HEK293 (cell line): ENCODE results near the gene NR2F1-AS1.

ENCODE experiments used
- SP2 ChIP-seq: fragments of 450-650 bp; formaldehyde crosslinking; IDR thresholded peaks from 2 replicates; pipeline ENCODE4 v1.5.1; 2016; ENCODE audit warnings: missing biosample characterization, missing genetic modification characterization
- ZNF211 ChIP-seq: fragments of 450-650 bp; formaldehyde crosslinking; IDR thresholded peaks from 2 replicates; pipeline ENCODE4 v1.5.1; 2016; ENCODE audit warnings: low read depth, missing biosample characterization, missing genetic modification characterization
- ZNF302 ChIP-seq: fragments of 450-650 bp; formaldehyde crosslinking; IDR thresholded peaks from 2 replicates; pipeline ENCODE4 v1.5.1; 2016; ENCODE audit warnings: missing biosample characterization, missing genetic modification characterization, low read depth
- ZNF354C ChIP-seq: fragments of 450-650 bp; formaldehyde crosslinking; IDR thresholded peaks from 2 replicates; pipeline ENCODE4 v1.5.1; 2016; ENCODE audit warnings: missing biosample characterization, missing genetic modification characterization, low read depth, borderline replicate concordance
- ZNF404 ChIP-seq: fragments of 450-650 bp; formaldehyde crosslinking; IDR thresholded peaks from 2 replicates; pipeline ENCODE4 v1.5.1; 2017; ENCODE audit warnings: missing biosample characterization, missing genetic modification characterization
- ZNF555 ChIP-seq: fragments of 450-650 bp; formaldehyde crosslinking; conservative IDR thresholded peaks from 2 replicates; pipeline ENCODE4 v1.5.1; 2017; ENCODE audit warnings: missing biosample characterization, mild to moderate bottlenecking, missing genetic modification characterization, inconsistent platforms
- ZNF707 ChIP-seq: fragments of 450-650 bp; formaldehyde crosslinking; IDR thresholded peaks from 2 replicates; pipeline ENCODE4 v1.5.1; 2016; ENCODE audit warnings: missing biosample characterization, missing genetic modification characterization
- ZSCAN23 ChIP-seq: fragments of 450-650 bp; formaldehyde crosslinking; IDR thresholded peaks from 2 replicates; pipeline ENCODE4 v1.5.1; 2016; ENCODE audit warnings: missing biosample characterization, missing genetic modification characterization
- TF ChIP-seq, protein P1 (sequence below): fragments of 450-650 bp; formaldehyde crosslinking; IDR thresholded peaks from 2 replicates; pipeline ENCODE4 v1.5.1; 2016; ENCODE audit warnings: missing biosample characterization, missing genetic modification characterization
- TF ChIP-seq, protein P2 (sequence below): fragments of 450-650 bp; formaldehyde crosslinking; IDR thresholded peaks from 2 replicates; pipeline ENCODE4 v1.5.1; 2017; ENCODE audit warnings: missing biosample characterization, mild to moderate bottlenecking, missing genetic modification characterization, moderate library complexity

DNA sequence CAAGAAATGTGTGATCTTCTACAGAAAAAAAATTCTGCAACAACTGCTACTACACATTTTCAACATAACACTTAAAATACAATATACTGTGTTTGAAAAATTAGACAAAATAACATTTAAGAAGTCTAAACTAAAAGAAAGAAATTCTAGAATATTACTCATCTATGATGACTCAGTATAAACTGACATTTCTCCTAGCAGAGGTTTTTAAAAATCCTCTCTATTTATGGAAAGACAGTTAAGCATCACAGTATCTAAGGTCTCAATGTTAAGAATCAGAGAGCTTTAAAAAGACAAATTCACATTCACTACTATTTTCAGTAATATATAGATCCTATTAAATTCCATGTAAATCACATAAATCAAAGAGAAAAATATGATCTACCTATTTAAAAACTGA lies 61.3 kb downstream of the NR2F1-AS1 start:
- TF ChIP-seq ZNF555 (no peak), ZSCAN23 (tag by site-specific recombination) (no peak), ZNF707 (tag by site-specific recombination) (no peak), ZNF302 (tag by site-specific recombination) (no peak), SP2 (no peak), ZNF211 (tag by site-specific recombination) (no peak), ZNF404 (tag by site-specific recombination) (no peak), ZNF354C (tag by site-specific recombination) (no peak)
- TF ChIP-seq, protein P1, sequence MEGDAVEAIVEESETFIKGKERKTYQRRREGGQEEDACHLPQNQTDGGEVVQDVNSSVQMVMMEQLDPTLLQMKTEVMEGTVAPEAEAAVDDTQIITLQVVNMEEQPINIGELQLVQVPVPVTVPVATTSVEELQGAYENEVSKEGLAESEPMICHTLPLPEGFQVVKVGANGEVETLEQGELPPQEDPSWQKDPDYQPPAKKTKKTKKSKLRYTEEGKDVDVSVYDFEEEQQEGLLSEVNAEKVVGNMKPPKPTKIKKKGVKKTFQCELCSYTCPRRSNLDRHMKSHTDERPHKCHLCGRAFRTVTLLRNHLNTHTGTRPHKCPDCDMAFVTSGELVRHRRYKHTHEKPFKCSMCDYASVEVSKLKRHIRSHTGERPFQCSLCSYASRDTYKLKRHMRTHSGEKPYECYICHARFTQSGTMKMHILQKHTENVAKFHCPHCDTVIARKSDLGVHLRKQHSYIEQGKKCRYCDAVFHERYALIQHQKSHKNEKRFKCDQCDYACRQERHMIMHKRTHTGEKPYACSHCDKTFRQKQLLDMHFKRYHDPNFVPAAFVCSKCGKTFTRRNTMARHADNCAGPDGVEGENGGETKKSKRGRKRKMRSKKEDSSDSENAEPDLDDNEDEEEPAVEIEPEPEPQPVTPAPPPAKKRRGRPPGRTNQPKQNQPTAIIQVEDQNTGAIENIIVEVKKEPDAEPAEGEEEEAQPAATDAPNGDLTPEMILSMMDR (tag by site-specific recombination) = no peak
- TF ChIP-seq, protein P2, sequence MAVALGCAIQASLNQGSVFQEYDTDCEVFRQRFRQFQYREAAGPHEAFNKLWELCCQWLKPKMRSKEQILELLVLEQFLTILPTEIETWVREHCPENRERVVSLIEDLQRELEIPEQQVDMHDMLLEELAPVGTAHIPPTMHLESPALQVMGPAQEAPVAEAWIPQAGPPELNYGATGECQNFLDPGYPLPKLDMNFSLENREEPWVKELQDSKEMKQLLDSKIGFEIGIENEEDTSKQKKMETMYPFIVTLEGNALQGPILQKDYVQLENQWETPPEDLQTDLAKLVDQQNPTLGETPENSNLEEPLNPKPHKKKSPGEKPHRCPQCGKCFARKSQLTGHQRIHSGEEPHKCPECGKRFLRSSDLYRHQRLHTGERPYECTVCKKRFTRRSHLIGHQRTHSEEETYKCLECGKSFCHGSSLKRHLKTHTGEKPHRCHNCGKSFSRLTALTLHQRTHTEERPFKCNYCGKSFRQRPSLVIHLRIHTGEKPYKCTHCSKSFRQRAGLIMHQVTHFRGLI = no peak
